ENCODE measurements around the gene CHERP.
"Not testable (repeated sequence)": the region's sequence is repeated elsewhere in the genome, so short reads cannot be mapped to it uniquely, and the experiment has no call there.

Gene CHERP

GRCh38 chr19:16544473-16545231 is 2.4 kb upstream of the CHERP start:
- no peak overlapping the region for H3K4me3 ChIP-seq (ENCODE audit: low read depth, low read length)

GRCh38 chr19:16543734-16544133 is 1.5 kb upstream of the CHERP start:
- not testable (repeated sequence) for H3K4me3 ChIP-seq (ENCODE audit: low read depth, low read length)

GRCh38 chr19:16542910-16543472 is 754 bp upstream of the CHERP start:
- peak overlapping the region; percentile 93 for H3K4me3 ChIP-seq (ENCODE audit: low read depth, low read length)

- peak overlapping the region; percentile 93 for H3K4me3 ChIP-seq (ENCODE audit: low read depth, low read length)
Observed at GRCh38 chr19:16541526-16542044, 652 bp downstream of the CHERP start.

- H3K4me3 ChIP-seq (ENCODE audit: low read depth, low read length) = peak overlapping the region; percentile 93
Observed at GRCh38 chr19:16540948-16541347, 1.3 kb downstream of the CHERP start.

- no peak overlapping the region for H3K4me3 ChIP-seq (ENCODE audit: low read depth, low read length)
Observed at GRCh38 chr19:16537111-16537510, 5.1 kb downstream of the CHERP start.

- H3K4me3 ChIP-seq (ENCODE audit: low read depth, low read length) = no peak overlapping the region
Observed at GRCh38 chr19:16536130-16536529, 6.1 kb downstream of the CHERP start.

GRCh38 chr19:16535381-16535780 is 6.9 kb downstream of the CHERP start:
- no peak overlapping the region for H3K4me3 ChIP-seq (ENCODE audit: low read depth, low read length)

- H3K4me3 ChIP-seq (ENCODE audit: low read depth, low read length) = no peak overlapping the region
Observed at GRCh38 chr19:16532440-16533234, 9.6 kb downstream of the CHERP start.

- H3K4me3 ChIP-seq (ENCODE audit: low read depth, low read length) = no peak overlapping the region
Observed at GRCh38 chr19:16531380-16531669, 10.9 kb downstream of the CHERP start.

- H3K4me3 ChIP-seq (ENCODE audit: low read depth, low read length) = no peak overlapping the region
Observed at GRCh38 chr19:16530540-16531379, 11.5 kb downstream of the CHERP start.

GRCh38 chr19:16529466-16530144 is 12.6 kb downstream of the CHERP start:
- no peak overlapping the region for H3K4me3 ChIP-seq (ENCODE audit: low read depth, low read length)

- H3K4me3 ChIP-seq (ENCODE audit: low read depth, low read length) = no peak overlapping the region
Observed at GRCh38 chr19:16527971-16528521, 14.2 kb downstream of the CHERP start.

- H3K4me3 ChIP-seq (ENCODE audit: low read depth, low read length) = no peak overlapping the region
Observed at GRCh38 chr19:16527334-16527935, 14.8 kb downstream of the CHERP start.

- H3K4me3 ChIP-seq (ENCODE audit: low read depth, low read length) = no peak overlapping the region
Observed at GRCh38 chr19:16525751-16526481, 16.3 kb downstream of the CHERP start.

GRCh38 chr19:16524991-16525734 is 17.1 kb downstream of the CHERP start:
- no peak overlapping the region for H3K4me3 ChIP-seq (ENCODE audit: low read depth, low read length)

GRCh38 chr19:16522559-16523377 is 19.5 kb downstream of the CHERP start:
- no peak overlapping the region for H3K4me3 ChIP-seq (ENCODE audit: low read depth, low read length)

Measured in iPS-11a (cell line).